ENCODE measurements around the gene KRI1.

The KRI1 gene

DNA sequence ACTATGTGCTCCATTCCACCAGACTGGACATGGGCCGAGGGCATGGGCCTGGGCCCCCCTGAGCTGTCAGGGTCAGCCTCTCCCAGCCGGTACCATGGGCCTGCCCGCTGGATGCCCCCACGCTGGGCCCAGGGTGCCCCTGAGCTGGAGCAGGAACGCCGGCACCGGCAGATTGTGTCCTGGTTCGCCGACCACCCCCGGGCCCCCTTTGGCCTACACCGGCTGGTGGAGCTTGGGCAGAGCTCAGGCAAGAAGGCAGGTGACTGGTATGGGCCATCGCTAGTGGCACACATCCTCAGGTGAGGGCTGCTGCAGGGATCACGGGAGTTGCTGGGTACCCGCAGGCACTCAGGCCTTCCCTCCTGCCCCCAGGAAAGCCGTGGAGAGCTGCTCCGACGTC, 19.0 kb downstream of the KRI1 start:
- no peaks in the 10 kb centered on the region for H4K20me1 ChIP-seq (ENCODE audit: insufficient read depth, low read length)
- H3K27me3 ChIP-seq (ENCODE audit: insufficient read depth, low read length), result no peaks in the 10 kb centered on the region
- H3K9me3 ChIP-seq (ENCODE audit: low read length), result no peaks in the 10 kb centered on the region
- TF ChIP-seq, protein P1, sequence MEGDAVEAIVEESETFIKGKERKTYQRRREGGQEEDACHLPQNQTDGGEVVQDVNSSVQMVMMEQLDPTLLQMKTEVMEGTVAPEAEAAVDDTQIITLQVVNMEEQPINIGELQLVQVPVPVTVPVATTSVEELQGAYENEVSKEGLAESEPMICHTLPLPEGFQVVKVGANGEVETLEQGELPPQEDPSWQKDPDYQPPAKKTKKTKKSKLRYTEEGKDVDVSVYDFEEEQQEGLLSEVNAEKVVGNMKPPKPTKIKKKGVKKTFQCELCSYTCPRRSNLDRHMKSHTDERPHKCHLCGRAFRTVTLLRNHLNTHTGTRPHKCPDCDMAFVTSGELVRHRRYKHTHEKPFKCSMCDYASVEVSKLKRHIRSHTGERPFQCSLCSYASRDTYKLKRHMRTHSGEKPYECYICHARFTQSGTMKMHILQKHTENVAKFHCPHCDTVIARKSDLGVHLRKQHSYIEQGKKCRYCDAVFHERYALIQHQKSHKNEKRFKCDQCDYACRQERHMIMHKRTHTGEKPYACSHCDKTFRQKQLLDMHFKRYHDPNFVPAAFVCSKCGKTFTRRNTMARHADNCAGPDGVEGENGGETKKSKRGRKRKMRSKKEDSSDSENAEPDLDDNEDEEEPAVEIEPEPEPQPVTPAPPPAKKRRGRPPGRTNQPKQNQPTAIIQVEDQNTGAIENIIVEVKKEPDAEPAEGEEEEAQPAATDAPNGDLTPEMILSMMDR (IDR thresholded peaks at IDR 0.05; ENCODE audit: low read length), result no peak
- no peaks in the 10 kb centered on the region for H3F3A ChIP-seq (ENCODE audit: insufficient read depth, low read length)
- peaks cover 39% of the 10 kb centered on the region for H3K36me3 ChIP-seq (ENCODE audit: insufficient read depth, low read length)
- H3K4me3 ChIP-seq (ENCODE audit: low read depth, low read length, poor library complexity, severe bottlenecking), result no peak overlapping the region
- no peak overlapping the region for H3K4me2 ChIP-seq (ENCODE audit: low read length)
- no peak overlapping the region for H3K27ac ChIP-seq (ENCODE audit: low read depth, low read length, poor library complexity, severe bottlenecking)
- no peak overlapping the region for H3K9ac ChIP-seq (ENCODE audit: low read length)
- peaks cover 9% of the 10 kb centered on the region; the same call in 1 of the 2 replicates for H3K79me2 ChIP-seq (ENCODE audit: insufficient read depth, low read length)
- H3K4me1 ChIP-seq (ENCODE audit: insufficient read depth, low read length, severe bottlenecking), result peaks cover 11% of the 10 kb centered on the region
- no peak overlapping the region for H2AFZ ChIP-seq (ENCODE audit: low read length)
- H3K9me2 ChIP-seq (ENCODE audit: low read depth, low read length), result no peaks in the 10 kb centered on the region

DNA sequence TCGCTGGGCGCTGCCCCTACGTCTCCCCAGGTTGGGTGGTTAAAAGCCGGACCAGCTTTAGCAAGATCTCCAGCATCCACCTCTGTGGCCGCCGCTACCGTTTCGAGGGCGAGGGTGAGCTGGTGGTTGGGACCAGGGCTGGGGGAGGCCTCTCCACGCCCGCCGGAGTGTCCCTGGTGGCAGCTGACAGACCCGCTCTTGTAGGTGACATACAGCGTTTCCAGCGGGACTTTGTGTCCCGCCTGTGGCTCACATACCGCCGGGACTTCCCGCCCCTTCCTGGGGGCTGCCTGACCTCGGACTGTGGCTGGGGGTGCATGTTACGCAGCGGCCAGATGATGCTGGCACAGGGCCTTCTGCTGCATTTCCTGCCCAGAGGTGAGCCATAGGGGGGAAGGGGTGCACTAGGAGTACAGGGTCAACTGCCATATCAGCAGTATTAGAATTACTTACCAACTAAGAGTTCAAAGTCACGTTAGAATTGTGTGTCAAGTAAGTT, 21.0 kb downstream of the KRI1 start:
- peak overlapping the region; percentile 94 for H3K4me3 ChIP-seq (ENCODE audit: low read depth, low read length, poor library complexity, severe bottlenecking)
- no peaks in the 10 kb centered on the region for H3F3A ChIP-seq (ENCODE audit: insufficient read depth, low read length)
- peak overlapping the region; percentile 89 for H3K9ac ChIP-seq (ENCODE audit: low read length)
- peak overlapping the region; percentile 59 for H3K27ac ChIP-seq (ENCODE audit: low read depth, low read length, poor library complexity, severe bottlenecking)
- H3K4me2 ChIP-seq (ENCODE audit: low read length), result peak overlapping the region; percentile 95
- peaks cover 22% of the 10 kb centered on the region for H3K36me3 ChIP-seq (ENCODE audit: insufficient read depth, low read length)
- peaks cover 11% of the 10 kb centered on the region for H3K4me1 ChIP-seq (ENCODE audit: insufficient read depth, low read length, severe bottlenecking)
- no peaks in the 10 kb centered on the region for H3K9me3 ChIP-seq (ENCODE audit: low read length)
- no peaks in the 10 kb centered on the region for H4K20me1 ChIP-seq (ENCODE audit: insufficient read depth, low read length)
- H2AFZ ChIP-seq (ENCODE audit: low read length), result no peak overlapping the region
- no peak for TF ChIP-seq EZH2 (IDR thresholded peaks at IDR 0.05; ENCODE audit: borderline replicate concordance, low read length)
- TF ChIP-seq, protein P1 (IDR thresholded peaks at IDR 0.05; ENCODE audit: low read length), result no peak
- no peaks in the 10 kb centered on the region for H3K27me3 ChIP-seq (ENCODE audit: insufficient read depth, low read length)
- no peaks in the 10 kb centered on the region for H3K9me2 ChIP-seq (ENCODE audit: low read depth, low read length)
- peaks cover 9% of the 10 kb centered on the region; the same call in 1 of the 2 replicates for H3K79me2 ChIP-seq (ENCODE audit: insufficient read depth, low read length)

DNA sequence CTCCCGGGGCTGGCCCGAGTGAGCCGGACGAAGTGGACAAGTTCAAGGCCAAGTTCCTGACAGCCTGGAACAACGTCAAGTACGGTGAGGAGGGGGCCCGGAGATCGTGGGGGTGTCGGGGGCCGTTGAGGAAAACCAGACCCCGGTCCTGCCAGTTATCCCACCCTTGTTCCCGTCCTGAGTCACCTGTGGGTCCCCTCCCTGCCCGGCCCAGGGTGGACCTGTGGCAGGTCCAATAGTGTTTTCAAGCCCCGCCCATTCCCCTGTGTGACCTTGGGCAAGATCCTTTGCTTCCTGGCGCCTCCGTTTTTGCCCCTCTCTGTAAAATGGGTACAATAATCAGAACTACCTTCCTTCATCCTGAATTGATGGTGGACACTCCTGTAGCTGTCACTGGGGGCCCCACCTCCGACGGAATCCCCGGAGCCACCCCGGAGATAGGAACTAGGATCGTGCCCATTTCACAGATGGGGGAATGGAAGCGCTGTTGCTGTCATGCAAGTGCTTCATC, 21.5 kb downstream of the KRI1 start:
- no peaks in the 10 kb centered on the region for H3K9me3 ChIP-seq (ENCODE audit: low read length)
- no peaks in the 10 kb centered on the region for H3K9me2 ChIP-seq (ENCODE audit: low read depth, low read length)
- H2AFZ ChIP-seq (ENCODE audit: low read length), result no peak overlapping the region
- H3F3A ChIP-seq (ENCODE audit: insufficient read depth, low read length), result no peaks in the 10 kb centered on the region
- H3K4me2 ChIP-seq (ENCODE audit: low read length), result peak overlapping the region; percentile 95
- TF ChIP-seq, protein P1 (IDR thresholded peaks at IDR 0.05; ENCODE audit: low read length), result no peak
- TF ChIP-seq EZH2 (IDR thresholded peaks at IDR 0.05; ENCODE audit: borderline replicate concordance, low read length), result no peak
- H3K4me1 ChIP-seq (ENCODE audit: insufficient read depth, low read length, severe bottlenecking), result peaks cover 11% of the 10 kb centered on the region
- H3K9ac ChIP-seq (ENCODE audit: low read length), result peak overlapping the region; percentile 89
- H3K27me3 ChIP-seq (ENCODE audit: insufficient read depth, low read length), result no peaks in the 10 kb centered on the region
- H4K20me1 ChIP-seq (ENCODE audit: insufficient read depth, low read length), result no peaks in the 10 kb centered on the region
- H3K4me3 ChIP-seq (ENCODE audit: low read depth, low read length, poor library complexity, severe bottlenecking), result peak overlapping the region; percentile 94
- peak overlapping the region; percentile 59 for H3K27ac ChIP-seq (ENCODE audit: low read depth, low read length, poor library complexity, severe bottlenecking)
- peaks cover 9% of the 10 kb centered on the region; the same call in 1 of the 2 replicates for H3K79me2 ChIP-seq (ENCODE audit: insufficient read depth, low read length)
- H3K36me3 ChIP-seq (ENCODE audit: insufficient read depth, low read length), result peaks cover 18% of the 10 kb centered on the region; the same call in 1 of the 2 replicates
